Measurements from ENCODE around the gene CCDC70. TPM values are rescaled to one million over a fixed set of nuclear protein-coding genes. Genes with fewer than 3 reads are reported as not detected.
"Not testable (repeated sequence)": the region's sequence is repeated elsewhere in the genome, so short reads cannot be mapped to it uniquely, and the experiment has no call there.

CCDC70 gene
- total RNA-seq, result not detected

GRCh38 chr13:51861723-51862300, at the start of gene CCDC70:
Gene CCDC70, plus strand, starts transcription at chr13:51861969. Its CDS starts 3,443 bp downstream, at chr13:51865412.
- peak within 1 kb of the TSS in 1 of 2 donors; percentile 14 for H3K27ac Mint-ChIP-seq
- no peaks in the 10 kb centered on the region for H3K9me3 Mint-ChIP-seq
- DNase-seq (ENCODE audit: low spot score in 2 of 2) (no peak), ATAC-seq (peak; percentile 93 to 96)
- no peaks in the 10 kb centered on the region for H3K36me3 Mint-ChIP-seq

GRCh38 chr13:51814071-51814470, 47.7 kb upstream of the CCDC70 start:
- DNase-seq (ENCODE audit: low spot score in 2 of 2) (no peak), ATAC-seq (no peak)
- Mint-ChIP-seq H3K36me3 (peaks cover 0 to 7% of the 10 kb centered on the region in 2 donors), H3K9me3 (peaks cover 0 to 3% of the 10 kb centered on the region in 2 donors), H3K27ac (peak overlapping the region in 1 of 2 donors; percentile 87)

GRCh38 chr13:51814825-51815650, 46.7 kb upstream of the CCDC70 start:
- H3K36me3 Mint-ChIP-seq, result no peaks in the 10 kb centered on the region
- ATAC-seq, result peak; percentile 42 to 77
- DNase-seq (ENCODE audit: low spot score in 2 of 2), result peak; percentile 74 to 76
- H3K27ac Mint-ChIP-seq, result peak overlapping the region; percentile 53 to 87
- H3K9me3 Mint-ChIP-seq, result no peaks in the 10 kb centered on the region

GRCh38 chr13:51815848-51816247, 45.9 kb upstream of the CCDC70 start:
- no peak for DNase-seq (ENCODE audit: low spot score in 2 of 2)
- Mint-ChIP-seq H3K36me3 (no peaks in the 10 kb centered on the region), H3K27ac (peak overlapping the region in 1 of 2 donors; percentile 87), H3K9me3 (no peaks in the 10 kb centered on the region)
- ATAC-seq, result no peak

GRCh38 chr13:51816604-51817249, 45.0 kb upstream of the CCDC70 start:
- H3K9me3 Mint-ChIP-seq, result no peaks in the 10 kb centered on the region
- H3K36me3 Mint-ChIP-seq, result no peaks in the 10 kb centered on the region
- no peak overlapping the region for H3K27ac Mint-ChIP-seq
- no peak for DNase-seq (ENCODE audit: low spot score in 2 of 2)
- ATAC-seq, result no peak

- H3K36me3 Mint-ChIP-seq, result no peaks in the 10 kb centered on the region
- H3K9me3 Mint-ChIP-seq, result no peaks in the 10 kb centered on the region
- ATAC-seq (no peak), DNase-seq (ENCODE audit: low spot score in 2 of 2) (no peak)
- H3K27ac Mint-ChIP-seq, result peak overlapping the region; percentile 86 to 92
Measured at GRCh38 chr13:51817717-51818116, 44.1 kb upstream of the CCDC70 start.

- Mint-ChIP-seq H3K9me3 (no peaks in the 10 kb centered on the region), H3K27ac (peak overlapping the region; percentile 86 to 92), H3K36me3 (no peaks in the 10 kb centered on the region)
- ATAC-seq (no peak), DNase-seq (ENCODE audit: low spot score in 2 of 2) (no peak)
Measured at GRCh38 chr13:51818276-51818675, 43.5 kb upstream of the CCDC70 start.

- H3K27ac Mint-ChIP-seq, result peak overlapping the region; percentile 86 to 92
- ATAC-seq, result peak; percentile 42 to 70
- no peaks in the 10 kb centered on the region for H3K36me3 Mint-ChIP-seq
- no peaks in the 10 kb centered on the region for H3K9me3 Mint-ChIP-seq
- DNase-seq (ENCODE audit: low spot score in 2 of 2), result peak; percentile 29 to 80
Measured at GRCh38 chr13:51818781-51819511, 42.8 kb upstream of the CCDC70 start.

GRCh38 chr13:51819544-51819943, 42.2 kb upstream of the CCDC70 start:
- Mint-ChIP-seq H3K9me3 (no peaks in the 10 kb centered on the region), H3K36me3 (no peaks in the 10 kb centered on the region), H3K27ac (peak overlapping the region; percentile 23 to 86)
- DNase-seq (ENCODE audit: low spot score in 2 of 2) (no peak), ATAC-seq (no peak)

GRCh38 chr13:51820016-51820597, 41.7 kb upstream of the CCDC70 start:
- no peaks in the 10 kb centered on the region for H3K36me3 Mint-ChIP-seq
- no peaks in the 10 kb centered on the region for H3K9me3 Mint-ChIP-seq
- ATAC-seq (no peak), DNase-seq (ENCODE audit: low spot score in 2 of 2) (no peak)
- H3K27ac Mint-ChIP-seq, result peak overlapping the region; percentile 32 to 86

GRCh38 chr13:51821606-51822005, 40.2 kb upstream of the CCDC70 start:
- Mint-ChIP-seq H3K27ac (peak overlapping the region; percentile 86 to 95), H3K36me3 (no peaks in the 10 kb centered on the region), H3K9me3 (no peaks in the 10 kb centered on the region)
- DNase-seq (ENCODE audit: low spot score in 2 of 2) (no peak), ATAC-seq (no peak)

GRCh38 chr13:51822106-51822815, 39.5 kb upstream of the CCDC70 start:
- DNase-seq (ENCODE audit: low spot score in 2 of 2) (peak in 1 of 2 donors; percentile 31), ATAC-seq (peak; percentile 39 to 63)
- H3K27ac Mint-ChIP-seq, result peak overlapping the region; percentile 86 to 95
- H3K36me3 Mint-ChIP-seq, result no peaks in the 10 kb centered on the region
- H3K9me3 Mint-ChIP-seq, result no peaks in the 10 kb centered on the region

- H3K9me3 Mint-ChIP-seq, result no peaks in the 10 kb centered on the region
- no peak for DNase-seq (ENCODE audit: low spot score in 2 of 2)
- ATAC-seq, result no peak
- H3K27ac Mint-ChIP-seq, result peak overlapping the region in 1 of 2 donors; percentile 37
- H3K36me3 Mint-ChIP-seq, result no peaks in the 10 kb centered on the region
Measured at GRCh38 chr13:51823359-51823758, 38.4 kb upstream of the CCDC70 start.

- Mint-ChIP-seq H3K36me3 (no peaks in the 10 kb centered on the region), H3K27ac (peak overlapping the region; percentile 79 to 86), H3K9me3 (no peaks in the 10 kb centered on the region)
- ATAC-seq (no peak), DNase-seq (ENCODE audit: low spot score in 2 of 2) (no peak)
Measured at GRCh38 chr13:51823863-51824262, 37.9 kb upstream of the CCDC70 start.

- H3K9me3 Mint-ChIP-seq; H3K36me3 Mint-ChIP-seq; DNase-seq (ENCODE audit: low spot score in 2 of 2): not testable (repeated sequence)
- peak overlapping the region; percentile 79 to 86 for H3K27ac Mint-ChIP-seq
- peak in 1 of 2 donors; percentile 11 for ATAC-seq
Measured at GRCh38 chr13:51824712-51825111, 37.1 kb upstream of the CCDC70 start.

GRCh38 chr13:51825165-51825592, 36.6 kb upstream of the CCDC70 start:
- Mint-ChIP-seq H3K36me3 (no peaks in the 10 kb centered on the region), H3K9me3 (no peaks in the 10 kb centered on the region), H3K27ac (peak overlapping the region; percentile 79 to 86)
- DNase-seq (ENCODE audit: low spot score in 2 of 2) (peak in 1 of 2 donors; percentile 7), ATAC-seq (peak; percentile 50 to 62)

Measured in activated naive CD4-positive, alpha-beta T cell treated with anti-CD3 and anti-CD28 coated beads, Interleukin-2, amount 50 U/mL, for 72 hours (primary cell).